Stimulated activated CD8-positive, alpha-beta memory T cell treated with anti-CD3 and anti-CD28 coated beads, Interleukin-7, amount 100 ng/mL, for 4 hours (primary cell): ENCODE data around the gene VSIG4.

Experiments used
- DNase-seq, 2 donors: peaks; one replicate each; pipeline ENCODE4 v3.0.0-alpha.2; 2020; ENCODE audit warnings: low read depth in 2 of 2

The VSIG4 gene

GRCh38 chrX:66024092-66024467 is 15.8 kb downstream of the VSIG4 start:
- no peak for DNase-seq

- DNase-seq = no peak
These were observed 16.3 kb downstream of the VSIG4 start for GRCh38 chrX:66023385-66024091.

GRCh38 chrX:66022632-66023384 is 17.1 kb downstream of the VSIG4 start:
- no peak for DNase-seq

GRCh38 chrX:66021765-66022631 is 17.9 kb downstream of the VSIG4 start:
- DNase-seq = no peak

- no peak for DNase-seq
These were observed 18.5 kb downstream of the VSIG4 start for GRCh38 chrX:66021401-66021764.

GRCh38 chrX:66020631-66021334 is 19.1 kb downstream of the VSIG4 start:
- no peak for DNase-seq

- no peak for DNase-seq
These were observed 19.9 kb downstream of the VSIG4 start for GRCh38 chrX:66019974-66020373.

- DNase-seq = no peak
These were observed 20.6 kb downstream of the VSIG4 start for GRCh38 chrX:66019310-66019652.

- no peak for DNase-seq
These were observed 21.1 kb downstream of the VSIG4 start for GRCh38 chrX:66018585-66019309.

- DNase-seq = no peak
These were observed 22.2 kb downstream of the VSIG4 start for GRCh38 chrX:66017659-66018170.

GRCh38 chrX:66016905-66017658 is 22.8 kb downstream of the VSIG4 start:
- DNase-seq = no peak

GRCh38 chrX:66015900-66016689 is 23.8 kb downstream of the VSIG4 start:
- no peak for DNase-seq

GRCh38 chrX:66015152-66015831 is 24.6 kb downstream of the VSIG4 start:
- no peak for DNase-seq

GRCh38 chrX:66014556-66014955 is 25.3 kb downstream of the VSIG4 start:
- DNase-seq = no peak

- no peak for DNase-seq
These were observed 25.8 kb downstream of the VSIG4 start for GRCh38 chrX:66014084-66014483.

- DNase-seq = no peak
These were observed 26.6 kb downstream of the VSIG4 start for GRCh38 chrX:66013194-66013816.

- no peak for DNase-seq
These were observed 27.8 kb downstream of the VSIG4 start for GRCh38 chrX:66012094-66012534.

GRCh38 chrX:66009231-66009845 is 30.5 kb downstream of the VSIG4 start:
- DNase-seq = no peak
